Mesendoderm (in vitro differentiated cells): ENCODE results near the gene LYST.
A peak's percentile ranks its signal among the peaks of the same experiment; 100 is the strongest.
"Not testable (repeated sequence)": the region's sequence is repeated elsewhere in the genome, so short reads cannot be mapped to it uniquely, and the experiment has no call there.

Source experiments
- DNase-seq: peaks from one replicate; pipeline ENCODE4 v3.0.0; 2013
- H2AK5ac ChIP-seq: 2 replicates; pipeline ENCODE4 v1.6.1; 2013; ENCODE audit warnings: low read length, inconsistent platforms
- H2BK120ac ChIP-seq: 2 replicates; pipeline ENCODE4 v1.6.1; 2013; ENCODE audit warnings: low read depth, mild to moderate bottlenecking, low read length, moderate library complexity, mixed read lengths
- H2BK15ac ChIP-seq: replicated peaks from 2 replicates; pipeline ENCODE4 v1.6.1; 2013; ENCODE audit warnings: low read depth, mild to moderate bottlenecking, moderate library complexity
- H2BK5ac ChIP-seq: 2 replicates; pipeline ENCODE4 v1.6.1; 2013; ENCODE audit warnings: low read length, inconsistent platforms
- H3K18ac ChIP-seq: 2 replicates; pipeline ENCODE4 v1.6.1; 2013; ENCODE audit warnings: mild to moderate bottlenecking, low read length, mixed read lengths
- H3K23ac ChIP-seq: one replicate; pipeline ENCODE4 v1.6.1; 2013; ENCODE audit warnings: low read length
- H3K27ac ChIP-seq: 2 replicates; pipeline ENCODE4 v1.5.1; 2013; ENCODE audit warnings: low read depth, mild to moderate bottlenecking, inconsistent platforms, low read length, moderate library complexity
- H3K27me3 ChIP-seq: 2 replicates; pipeline ENCODE4 v1.6.1; 2013; ENCODE audit warnings: low read length, control low read depth, mild to moderate bottlenecking, inconsistent platforms; ENCODE audit not compliant: insufficient read depth, poor library complexity
- H3K36me3 ChIP-seq: 2 replicates; pipeline ENCODE4 v1.6.1; 2013; ENCODE audit warnings: low read length, inconsistent platforms; ENCODE audit not compliant: control insufficient read depth, insufficient read depth
- H3K4ac ChIP-seq: one replicate; pipeline ENCODE4 v1.6.1; 2013; ENCODE audit warnings: low read depth, mild to moderate bottlenecking, low read length, moderate library complexity
- H3K4me1 ChIP-seq: 2 replicates; pipeline ENCODE4 v1.6.1; 2013; ENCODE audit warnings: low read depth, low read length, inconsistent platforms; ENCODE audit not compliant: control insufficient read depth
- H3K4me2 ChIP-seq: 2 replicates; pipeline ENCODE4 v1.6.1; 2013; ENCODE audit warnings: low read length
- H3K4me3 ChIP-seq: 2 replicates; pipeline ENCODE4 v1.5.1; 2013; ENCODE audit warnings: mild to moderate bottlenecking, low read length
- H3K56ac ChIP-seq: one replicate; pipeline ENCODE4 v1.6.1; 2013; ENCODE audit warnings: low read length
- H3K79me1 ChIP-seq: 2 replicates; pipeline ENCODE4 v1.6.1; 2013; ENCODE audit warnings: low read length, inconsistent platforms
- H3K79me2 ChIP-seq: 2 replicates; pipeline ENCODE4 v1.6.1; 2013; ENCODE audit warnings: mild to moderate bottlenecking, low read length; ENCODE audit not compliant: control insufficient read depth, insufficient read depth
- H3K9ac ChIP-seq: 2 replicates; pipeline ENCODE4 v1.6.1; 2013; ENCODE audit warnings: low read length, inconsistent platforms
- H4K5ac ChIP-seq: one replicate; pipeline ENCODE4 v1.6.1; 2013; ENCODE audit warnings: low read length
- H4K8ac ChIP-seq: one replicate; pipeline ENCODE4 v1.6.1; 2013; ENCODE audit warnings: low read depth, mild to moderate bottlenecking, control low read depth, low read length, moderate library complexity
- WGBS: extraction: QIAGEN DNeasy Blood & Tissue Kit; methylation state at CpG from one replicate; pipeline ENCODE4 v1.1.7; 2013; ENCODE audit warnings: low lambda C conversion rate, missing lambda C conversion rate; ENCODE audit not compliant: insufficient coverage; ENCODE audit errors: extremely low coverage; 5-methylcytosine and 5-hydroxymethylcytosine counted together

Gene LYST

GRCh38 chr1:235903809-235904208 is 37.1 kb upstream of the LYST start:
- not testable (repeated sequence) for H3K23ac ChIP-seq, H3K56ac ChIP-seq, H2BK5ac ChIP-seq, H3K4me2 ChIP-seq, H3K27me3 ChIP-seq, H3K4me3 ChIP-seq, H2BK120ac ChIP-seq, H3K18ac ChIP-seq, H4K5ac ChIP-seq, DNase-seq, H3K4me1 ChIP-seq, H3K4ac ChIP-seq, H3K79me2 ChIP-seq, H3K9ac ChIP-seq, H2BK15ac ChIP-seq, H3K79me1 ChIP-seq, H4K8ac ChIP-seq, H3K27ac ChIP-seq, H2AK5ac ChIP-seq, H3K36me3 ChIP-seq
- no CpG with 5 or more reads among the region's 2 CpGs for WGBS

- Histone ChIP-seq H3K36me3 (no peaks in the 10 kb centered on the region), H3K4me2 (no peak overlapping the region), H4K5ac (no peak overlapping the region), H3K4me1 (peaks cover 6% of the 10 kb centered on the region), H3K9ac (no peak overlapping the region), H3K27me3 (no peaks in the 10 kb centered on the region), H3K18ac (no peak overlapping the region), H2AK5ac (no peak overlapping the region), H2BK5ac (no peak overlapping the region), H3K4ac (no peak overlapping the region), H2BK120ac (no peak overlapping the region), H3K4me3 (no peak overlapping the region), H3K27ac (no peak overlapping the region), H3K79me1 (no peaks in the 10 kb centered on the region), H2BK15ac (no peak overlapping the region), H3K23ac (no peak overlapping the region), H3K79me2 (no peaks in the 10 kb centered on the region), H4K8ac (no peak overlapping the region), H3K56ac (no peak overlapping the region)
- no peak for DNase-seq
- no CpG with 5 or more reads among the region's 7 CpGs for WGBS
Observed at GRCh38 chr1:235902677-235903542, 36.2 kb upstream of the LYST start.

GRCh38 chr1:235901461-235901860 is 34.8 kb upstream of the LYST start:
- Histone ChIP-seq H3K56ac (no peak overlapping the region), H3K4ac (no peak overlapping the region), H3K18ac (no peak overlapping the region), H3K23ac (no peak overlapping the region), H3K4me2 (no peak overlapping the region), H3K36me3 (no peaks in the 10 kb centered on the region), H3K4me1 (peaks cover 6% of the 10 kb centered on the region), H2BK5ac (no peak overlapping the region), H3K4me3 (no peak overlapping the region), H4K5ac (no peak overlapping the region), H4K8ac (no peak overlapping the region), H3K79me1 (no peaks in the 10 kb centered on the region), H3K79me2 (no peaks in the 10 kb centered on the region), H3K27ac (no peak overlapping the region), H3K27me3 (no peaks in the 10 kb centered on the region), H2AK5ac (no peak overlapping the region), H3K9ac (no peak overlapping the region), H2BK15ac (no peak overlapping the region), H2BK120ac (no peak overlapping the region)
- WGBS = no CpG with 5 or more reads among the region's 2 CpGs
- no peak for DNase-seq

GRCh38 chr1:235898126-235898525 is 31.4 kb upstream of the LYST start:
- H2BK120ac ChIP-seq = no peak overlapping the region
- no peak overlapping the region for H2AK5ac ChIP-seq
- H3K27ac ChIP-seq = no peak overlapping the region
- no CpG with 5 or more reads among the region's 3 CpGs for WGBS
- H2BK5ac ChIP-seq = no peak overlapping the region
- no peak overlapping the region for H3K23ac ChIP-seq
- no peak overlapping the region for H2BK15ac ChIP-seq
- peaks cover 6% of the 10 kb centered on the region for H3K4me1 ChIP-seq
- no peak overlapping the region for H3K4ac ChIP-seq
- no peaks in the 10 kb centered on the region for H3K79me2 ChIP-seq
- H3K36me3 ChIP-seq = no peaks in the 10 kb centered on the region
- no peak overlapping the region for H3K56ac ChIP-seq
- no peak for DNase-seq
- no peak overlapping the region for H3K4me2 ChIP-seq
- H4K8ac ChIP-seq = no peak overlapping the region
- H3K9ac ChIP-seq = no peak overlapping the region
- no peaks in the 10 kb centered on the region for H3K27me3 ChIP-seq
- no peak overlapping the region for H3K18ac ChIP-seq
- H3K79me1 ChIP-seq = no peaks in the 10 kb centered on the region
- H3K4me3 ChIP-seq = no peak overlapping the region
- no peak overlapping the region for H4K5ac ChIP-seq

GRCh38 chr1:235893840-235894239 is 27.1 kb upstream of the LYST start:
- H3K79me1 ChIP-seq = no peaks in the 10 kb centered on the region
- no peaks in the 10 kb centered on the region for H3K36me3 ChIP-seq
- H2BK120ac ChIP-seq = no peak overlapping the region
- no peaks in the 10 kb centered on the region for H3K4me1 ChIP-seq
- no peak overlapping the region for H2BK5ac ChIP-seq
- H3K9ac ChIP-seq = no peak overlapping the region
- no peak overlapping the region for H3K4me3 ChIP-seq
- no peak overlapping the region for H3K56ac ChIP-seq
- H3K4ac ChIP-seq = no peak overlapping the region
- no peak overlapping the region for H3K27ac ChIP-seq
- H3K23ac ChIP-seq = no peak overlapping the region
- H3K18ac ChIP-seq = no peak overlapping the region
- no peaks in the 10 kb centered on the region for H3K79me2 ChIP-seq
- DNase-seq = peak; percentile 50
- H4K5ac ChIP-seq = no peak overlapping the region
- no peak overlapping the region for H2BK15ac ChIP-seq
- no peak overlapping the region for H2AK5ac ChIP-seq
- no CpG with 5 or more reads among the region's 2 CpGs for WGBS
- no peak overlapping the region for H3K4me2 ChIP-seq
- no peaks in the 10 kb centered on the region for H3K27me3 ChIP-seq
- no peak overlapping the region for H4K8ac ChIP-seq
